ENCODE results near the gene VPS11.

- no peak for TF ChIP-seq CTCF (IDR thresholded peaks at IDR 0.05)
- TF ChIP-seq EZH2 (IDR thresholded peaks at IDR 0.05), result no peak
- no peak for TF ChIP-seq EZH2phosphoT487 (IDR thresholded peaks at IDR 0.05)
These were observed 15.3 kb upstream of the VPS11 start for GRCh38 chr11:119052163-119052814.

Measured in neural progenitor cell (in vitro differentiated cells).